Calu3 (cell line): ENCODE data around the gene CALN1. TPM values are rescaled to one million over a fixed set of nuclear protein-coding genes. Genes with fewer than 3 reads are reported as not detected.

ENCODE experiments used
- BruUV-seq: library from RNA; stranded (reverse); fragments of 400-500 nt; replicated peaks from 2 replicates; lab custom pipeline; 2021; lab: Mats Ljungman, UMichigan
- CTCF ChIA-PET: fragments of 300-600 bp; sonication (Branson Sonifier 250); formaldehyde crosslinking; loops from one replicate; lab custom pipeline; 2022; ENCODE audit warnings: antibody characterized with exemption; lab: Charles Lee
- DNase-seq: peaks from one replicate; pipeline ENCODE4 v3.0.0; 2022
- H3K27ac Mint-ChIP-seq: one replicate; pipeline ENCODE4 v1.8.0; 2022; ENCODE audit warnings: mixed read lengths; ENCODE audit not compliant: unreplicated experiment
- H3K27me3 Mint-ChIP-seq: one replicate; pipeline ENCODE4 v1.8.0; 2022; ENCODE audit warnings: mixed read lengths; ENCODE audit not compliant: unreplicated experiment
- H3K36me3 Mint-ChIP-seq: one replicate; pipeline ENCODE4 v1.8.0; 2022; ENCODE audit warnings: mild to moderate bottlenecking, moderate library complexity, mixed read lengths; ENCODE audit not compliant: insufficient read depth, unreplicated experiment
- H3K4me1 Mint-ChIP-seq: one replicate; pipeline ENCODE4 v1.8.0; 2022; ENCODE audit warnings: mild to moderate bottlenecking, low read depth, mixed read lengths; ENCODE audit not compliant: unreplicated experiment
- H3K4me3 Mint-ChIP-seq: one replicate; pipeline ENCODE4 v1.8.0; 2022; ENCODE audit warnings: mild to moderate bottlenecking, low read depth, moderate library complexity, mixed read lengths; ENCODE audit not compliant: unreplicated experiment
- H3K9me3 Mint-ChIP-seq: one replicate; pipeline ENCODE4 v1.8.0; 2022; ENCODE audit warnings: low read depth, mixed read lengths; ENCODE audit not compliant: unreplicated experiment
- intact Hi-C: fragments of 100-400 bp; cut with micrococcal nuclease; formaldehyde crosslinking; loops from one replicate; pipeline ENCODE4 v1.10.0; 2022; ENCODE audit not compliant: unreplicated experiment
- total RNA-seq: library from RNA; stranded (reverse); gene quantifications from 2 replicates; pipeline ENCODE4 v1.2.3, GENCODE V29; 2022
- TF ChIP-seq, protein P1 (sequence below): fragments of 200-600 bp; IDR thresholded peaks from one replicate; pipeline ENCODE4 v1.8.0; 2022; ENCODE audit warnings: antibody characterized with exemption; ENCODE audit not compliant: unreplicated experiment

Gene CALN1
- total RNA-seq, 1 experiment from 2014 or later: not detected

DNA sequence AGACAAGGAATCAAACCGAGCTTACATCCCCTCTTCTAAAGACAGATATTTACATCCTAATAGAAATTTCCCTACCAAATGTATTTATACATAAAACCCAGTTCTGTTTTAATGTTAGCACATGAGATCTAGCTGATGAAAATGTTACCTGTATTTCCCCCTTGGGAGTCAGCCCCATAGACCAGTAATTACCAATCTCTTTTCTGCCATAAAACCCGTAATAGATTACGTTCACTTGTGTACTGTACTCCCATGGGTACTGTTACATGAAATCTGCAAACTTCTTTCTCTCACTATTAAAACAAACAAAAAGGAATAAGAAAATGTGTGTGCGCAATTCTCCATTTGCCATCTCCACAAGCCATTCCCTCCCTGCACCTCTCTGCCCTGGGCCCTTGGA is 450.9 kb downstream of the CALN1 start:
- Mint-ChIP-seq H3K27ac (no peak overlapping the region), H3K4me1 (no peaks in the 10 kb centered on the region), H3K27me3 (no peaks in the 10 kb centered on the region), H3K4me3 (no peak overlapping the region), H3K36me3 (no peaks in the 10 kb centered on the region), H3K9me3 (no peaks in the 10 kb centered on the region)
- CTCF ChIA-PET: interaction anchor here (0.5 kb wide), 1 partner anchor 29 kb away, joined by 3 read pairs; no protein-coding TSS in a partner anchor
- intact Hi-C loops: no loop called here
- no peak for DNase-seq
- TF ChIP-seq, protein P1, sequence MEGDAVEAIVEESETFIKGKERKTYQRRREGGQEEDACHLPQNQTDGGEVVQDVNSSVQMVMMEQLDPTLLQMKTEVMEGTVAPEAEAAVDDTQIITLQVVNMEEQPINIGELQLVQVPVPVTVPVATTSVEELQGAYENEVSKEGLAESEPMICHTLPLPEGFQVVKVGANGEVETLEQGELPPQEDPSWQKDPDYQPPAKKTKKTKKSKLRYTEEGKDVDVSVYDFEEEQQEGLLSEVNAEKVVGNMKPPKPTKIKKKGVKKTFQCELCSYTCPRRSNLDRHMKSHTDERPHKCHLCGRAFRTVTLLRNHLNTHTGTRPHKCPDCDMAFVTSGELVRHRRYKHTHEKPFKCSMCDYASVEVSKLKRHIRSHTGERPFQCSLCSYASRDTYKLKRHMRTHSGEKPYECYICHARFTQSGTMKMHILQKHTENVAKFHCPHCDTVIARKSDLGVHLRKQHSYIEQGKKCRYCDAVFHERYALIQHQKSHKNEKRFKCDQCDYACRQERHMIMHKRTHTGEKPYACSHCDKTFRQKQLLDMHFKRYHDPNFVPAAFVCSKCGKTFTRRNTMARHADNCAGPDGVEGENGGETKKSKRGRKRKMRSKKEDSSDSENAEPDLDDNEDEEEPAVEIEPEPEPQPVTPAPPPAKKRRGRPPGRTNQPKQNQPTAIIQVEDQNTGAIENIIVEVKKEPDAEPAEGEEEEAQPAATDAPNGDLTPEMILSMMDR: no peak
- BruUV-seq: no TSS peak

DNA sequence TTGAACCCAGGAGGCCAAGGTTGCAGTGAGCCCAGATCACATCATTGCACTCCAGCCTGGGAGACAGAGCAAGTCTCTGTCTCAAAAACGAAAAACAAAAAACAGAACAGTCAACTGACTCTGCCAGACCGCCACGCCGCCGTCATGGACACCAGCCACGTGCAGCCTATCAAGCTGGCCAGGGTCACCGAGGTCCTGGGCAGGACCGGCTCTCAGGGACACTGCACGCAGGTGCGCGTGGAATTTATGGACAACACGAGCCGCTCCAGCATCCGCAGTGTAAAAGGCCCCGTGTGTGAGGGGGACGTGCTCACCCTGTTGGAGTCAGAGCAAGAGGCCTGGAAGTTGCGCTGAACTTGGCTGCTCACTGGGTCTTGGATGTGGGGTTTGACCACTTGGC is 470.0 kb downstream of the CALN1 start:
- TF ChIP-seq, protein P1: no peak
- no TSS peak for BruUV-seq
- Mint-ChIP-seq H3K4me1 (no peaks in the 10 kb centered on the region), H3K27me3 (no peaks in the 10 kb centered on the region), H3K9me3 (peaks cover 6% of the 10 kb centered on the region), H3K27ac (no peak overlapping the region), H3K4me3 (no peak overlapping the region), H3K36me3 (no peaks in the 10 kb centered on the region)
- no peak for DNase-seq
- CTCF ChIA-PET: no interaction called here
- intact Hi-C loops: no loop called here

DNA sequence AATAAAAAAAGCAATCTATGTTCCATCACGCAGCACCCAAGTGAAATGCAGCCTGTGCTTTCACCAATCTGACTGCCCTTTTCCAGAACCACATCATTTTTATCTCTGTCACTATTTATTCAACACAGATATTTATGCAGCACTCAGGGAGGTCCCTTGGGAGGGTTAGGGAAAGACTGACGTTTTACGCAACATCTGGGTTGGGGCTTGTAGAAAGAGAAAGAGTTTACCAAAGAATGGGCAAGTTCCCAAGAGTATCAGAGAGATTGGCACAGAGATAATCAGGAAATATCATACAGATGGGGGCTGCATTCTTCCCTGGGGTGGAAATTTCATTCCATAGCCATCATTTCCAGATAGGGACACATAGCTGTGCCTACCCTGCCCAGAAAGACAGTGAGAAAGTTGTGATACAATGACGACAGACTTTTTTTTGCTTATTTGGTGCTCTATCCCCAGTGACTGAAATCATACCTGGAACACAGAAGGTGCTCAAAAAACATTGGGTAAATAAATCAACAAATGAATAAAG is 474.2 kb downstream of the CALN1 start:
- Mint-ChIP-seq H3K4me3 (no peak overlapping the region), H3K4me1 (no peaks in the 10 kb centered on the region), H3K36me3 (no peaks in the 10 kb centered on the region), H3K27ac (no peak overlapping the region), H3K27me3 (no peaks in the 10 kb centered on the region), H3K9me3 (peaks cover 15% of the 10 kb centered on the region)
- intact Hi-C loops: no loop called here
- DNase-seq: no peak
- no TSS peak for BruUV-seq
- TF ChIP-seq, protein P1: no peak
- CTCF ChIA-PET: no interaction called here

DNA sequence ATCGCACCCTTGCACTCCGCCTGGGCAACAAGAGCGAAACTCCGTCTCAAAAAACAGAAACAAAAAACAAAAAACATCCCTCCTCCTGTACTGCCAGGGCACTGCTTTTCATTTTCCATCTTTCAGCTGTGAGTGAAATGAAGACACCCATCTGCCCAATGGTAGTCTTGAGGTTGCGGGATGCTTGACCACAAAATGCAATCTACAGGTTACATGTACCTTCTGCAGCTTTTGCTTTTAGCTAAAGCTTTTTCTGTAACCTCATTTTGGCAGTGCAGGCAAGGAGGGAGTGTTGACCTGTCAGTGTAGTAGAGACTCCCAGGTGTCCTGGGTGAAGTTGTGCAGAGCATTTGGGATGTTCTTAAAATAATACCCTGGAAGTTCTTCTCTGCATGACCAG is 476.5 kb downstream of the CALN1 start:
- BruUV-seq: no TSS peak
- intact Hi-C loops: no loop called here
- Mint-ChIP-seq H3K4me1 (no peaks in the 10 kb centered on the region), H3K27ac (no peak overlapping the region), H3K9me3 (peaks cover 14% of the 10 kb centered on the region), H3K27me3 (no peaks in the 10 kb centered on the region), H3K4me3 (no peak overlapping the region), H3K36me3 (no peaks in the 10 kb centered on the region)
- DNase-seq: no peak
- TF ChIP-seq, protein P1: no peak
- CTCF ChIA-PET: no interaction called here
